IPS-NIHi7 (cell line): ENCODE data around the gene CIAO2B.
"Not testable (repeated sequence)": the region's sequence is repeated elsewhere in the genome, so short reads cannot be mapped to it uniquely, and the experiment has no call there.

ENCODE experiments used
- DNase-seq: peaks from one replicate; pipeline ENCODE4 v3.0.0; 2012; ENCODE audit warnings: mixed read lengths; ENCODE audit errors: extremely low spot score

The CIAO2B gene

GRCh38 chr16:66903544-66904427, 30.4 kb downstream of the CIAO2B start:
- no peak for DNase-seq

- no peak for DNase-seq
These were observed 31.3 kb downstream of the CIAO2B start for GRCh38 chr16:66902648-66903543.

GRCh38 chr16:66901626-66902025, 32.6 kb downstream of the CIAO2B start:
- DNase-seq, result no peak

- no peak for DNase-seq
These were observed 33.3 kb downstream of the CIAO2B start for GRCh38 chr16:66900721-66901441.

GRCh38 chr16:66899945-66900710, 34.1 kb downstream of the CIAO2B start:
- peak; percentile 56 for DNase-seq

GRCh38 chr16:66899310-66899944, 34.8 kb downstream of the CIAO2B start:
- no peak for DNase-seq

GRCh38 chr16:66898933-66899309, 35.3 kb downstream of the CIAO2B start:
- DNase-seq, result no peak

- DNase-seq, result no peak
These were observed 36.0 kb downstream of the CIAO2B start for GRCh38 chr16:66898207-66898606.

- DNase-seq, result not testable (repeated sequence)
These were observed 37.5 kb downstream of the CIAO2B start for GRCh38 chr16:66896682-66897081.

- DNase-seq, result no peak
These were observed 38.2 kb downstream of the CIAO2B start for GRCh38 chr16:66895999-66896398.

- no peak for DNase-seq
These were observed 38.6 kb downstream of the CIAO2B start for GRCh38 chr16:66895689-66895979.

GRCh38 chr16:66894948-66895688, 39.1 kb downstream of the CIAO2B start:
- peak; percentile 76 for DNase-seq

GRCh38 chr16:66894055-66894454, 40.1 kb downstream of the CIAO2B start:
- DNase-seq, result no peak

GRCh38 chr16:66891797-66892196, 42.4 kb downstream of the CIAO2B start:
- no peak for DNase-seq

- DNase-seq, result no peak
These were observed 42.8 kb downstream of the CIAO2B start for GRCh38 chr16:66891360-66891759.

- no peak for DNase-seq
These were observed 43.4 kb downstream of the CIAO2B start for GRCh38 chr16:66890799-66891198.

- no peak for DNase-seq
These were observed 44.6 kb downstream of the CIAO2B start for GRCh38 chr16:66889622-66890021.

GRCh38 chr16:66888647-66889615, 45.3 kb downstream of the CIAO2B start:
- no peak for DNase-seq

GRCh38 chr16:66886914-66887313, 47.3 kb downstream of the CIAO2B start:
- DNase-seq, result no peak
